Nucleus accumbens (tissue), 56 donors: Measurements from ENCODE around the gene FRMD3.

ENCODE experiments used
- DNase-seq, 56 donors: peaks; one replicate each; lab custom pipeline; 2025; lab: John Stamatoyannopoulos, UW

Gene FRMD3

DNA sequence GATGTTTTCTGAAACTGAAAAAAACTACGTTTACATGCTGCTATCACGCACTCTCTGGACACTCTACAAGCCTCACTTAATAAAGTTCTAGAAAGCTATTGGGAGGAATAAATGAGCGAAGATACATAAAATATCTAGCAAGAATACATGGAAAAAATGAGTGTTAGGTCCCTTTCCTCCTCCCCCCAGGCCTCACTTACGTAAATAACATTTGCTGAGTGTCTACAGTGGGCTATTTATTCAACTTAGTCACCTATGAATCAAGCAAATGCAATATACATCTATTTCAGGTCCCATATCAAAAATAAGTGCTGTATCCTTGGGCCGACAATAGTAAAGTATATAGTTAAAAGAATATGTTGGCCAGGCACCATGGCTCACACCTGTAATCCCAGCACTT is 62.5 kb downstream of the FRMD3 start:
- DNase-seq: no peak

DNA sequence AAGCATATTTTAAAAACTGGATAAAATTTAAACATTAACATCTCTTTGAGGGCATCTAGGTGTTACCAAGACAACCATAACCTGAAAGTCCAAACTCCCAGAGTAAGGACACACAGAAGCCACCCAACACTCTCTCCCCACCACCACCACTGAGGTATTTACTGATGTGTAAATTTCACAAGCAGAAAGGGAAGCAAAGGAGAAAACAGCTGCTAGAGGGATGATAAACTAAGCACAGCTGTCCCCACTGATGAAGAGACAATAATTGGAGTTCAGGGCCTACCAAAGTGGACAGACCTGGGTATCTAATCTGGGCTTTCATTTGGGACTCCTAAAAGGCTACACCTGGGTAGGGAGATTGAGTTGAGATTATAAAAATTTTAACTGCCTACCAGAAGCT is 63.6 kb downstream of the FRMD3 start:
- no peak for DNase-seq

DNA sequence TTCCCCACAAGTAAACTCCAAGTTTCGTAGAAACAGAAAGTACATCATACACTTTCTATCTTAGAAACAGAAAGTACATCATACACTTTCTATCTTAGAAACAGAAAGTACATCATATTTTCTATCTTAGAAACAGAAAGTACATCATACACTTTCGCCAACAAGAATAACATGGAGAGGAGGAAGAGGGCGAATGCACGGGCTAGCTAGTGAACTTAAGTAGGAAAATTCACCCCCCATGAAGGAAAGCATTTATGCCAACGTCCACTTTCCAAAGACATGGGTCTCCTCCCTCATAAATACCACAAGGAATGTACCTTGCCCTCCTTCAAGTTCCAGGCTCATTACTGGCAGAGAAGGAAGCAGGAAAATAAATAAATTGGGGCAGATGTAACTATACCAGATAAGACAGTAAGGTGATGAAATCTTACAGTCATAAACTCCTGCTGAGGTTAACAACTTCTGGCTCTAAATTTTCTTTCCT is 64.7 kb downstream of the FRMD3 start:
- DNase-seq: no peak

DNA sequence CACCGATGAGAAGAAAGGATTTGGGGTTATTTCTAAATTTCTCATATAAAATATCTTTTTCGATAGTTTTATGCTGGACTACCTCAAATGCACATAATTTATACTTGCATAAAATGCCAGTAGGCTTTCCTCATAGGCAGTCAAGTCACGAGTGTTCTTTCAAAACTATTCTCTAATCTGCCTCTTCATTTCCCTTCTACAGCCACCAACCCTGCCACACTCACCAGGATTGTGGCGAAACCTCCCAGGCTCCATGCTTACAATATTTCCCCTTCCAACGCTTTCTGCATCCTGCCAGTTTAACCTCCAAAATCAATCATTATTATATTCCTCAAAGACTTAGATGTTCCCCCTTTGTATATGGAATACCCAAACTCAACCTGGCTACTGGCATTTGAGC is 65.4 kb downstream of the FRMD3 start:
- DNase-seq: no peak

- no peak for DNase-seq
Observed at GRCh38 chr9:83472221-83472665, 66.0 kb downstream of the FRMD3 start.

GRCh38 chr9:83471241-83471640 is 67.0 kb downstream of the FRMD3 start:
- DNase-seq: no peak

DNA sequence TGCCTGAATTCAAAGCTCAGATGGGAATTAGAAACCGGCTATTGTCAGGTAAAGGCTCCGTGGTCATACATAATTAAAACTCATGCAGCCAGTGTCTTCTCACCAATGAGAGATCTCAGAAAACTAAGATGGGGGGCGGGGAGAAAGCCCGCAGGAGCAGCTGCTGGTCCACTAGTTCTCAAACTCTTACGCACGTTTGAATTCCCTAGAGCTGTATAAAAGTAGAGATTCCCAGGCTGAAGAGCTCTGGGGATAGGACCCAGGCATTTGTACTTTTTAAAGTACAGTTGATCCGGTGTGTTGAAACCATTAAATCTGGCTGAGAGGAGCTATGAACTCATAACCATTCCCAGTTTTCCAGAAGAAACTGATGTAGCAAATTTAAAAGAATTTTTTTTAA is 68.5 kb downstream of the FRMD3 start:
- DNase-seq: no peak

GRCh38 chr9:83468821-83469220 is 69.4 kb downstream of the FRMD3 start:
- DNase-seq: no peak

- DNase-seq: no peak
Observed at GRCh38 chr9:83466877-83467276, 71.3 kb downstream of the FRMD3 start.

GRCh38 chr9:83466351-83466750 is 71.8 kb downstream of the FRMD3 start:
- DNase-seq: peak in 1 of 56 donors; percentile 12

GRCh38 chr9:83459830-83460229 is 78.4 kb downstream of the FRMD3 start:
- no peak for DNase-seq

GRCh38 chr9:83458530-83458929 is 79.7 kb downstream of the FRMD3 start:
- no peak for DNase-seq

GRCh38 chr9:83457005-83457404 is 81.2 kb downstream of the FRMD3 start:
- no peak for DNase-seq

DNA sequence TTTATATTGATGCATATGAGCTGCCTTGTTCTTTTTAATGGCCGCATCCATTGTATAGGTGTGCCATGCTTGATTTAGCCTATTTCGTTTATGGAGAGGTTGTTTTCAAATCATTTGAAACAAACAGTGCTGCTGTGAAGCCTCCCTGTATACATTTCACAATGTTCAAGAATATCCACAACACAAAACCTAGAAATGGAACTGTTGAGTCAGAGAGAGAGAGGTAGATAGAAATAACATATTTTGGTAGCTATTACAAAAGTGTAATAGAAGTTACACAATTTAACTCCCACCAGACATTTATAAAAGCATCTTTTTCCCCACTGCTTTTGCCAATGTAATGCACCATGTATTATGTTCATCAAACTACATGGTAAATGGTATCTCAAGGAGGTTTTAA is 82.0 kb downstream of the FRMD3 start:
- DNase-seq: no peak

GRCh38 chr9:83454076-83454475 is 84.1 kb downstream of the FRMD3 start:
- no peak for DNase-seq

DNA sequence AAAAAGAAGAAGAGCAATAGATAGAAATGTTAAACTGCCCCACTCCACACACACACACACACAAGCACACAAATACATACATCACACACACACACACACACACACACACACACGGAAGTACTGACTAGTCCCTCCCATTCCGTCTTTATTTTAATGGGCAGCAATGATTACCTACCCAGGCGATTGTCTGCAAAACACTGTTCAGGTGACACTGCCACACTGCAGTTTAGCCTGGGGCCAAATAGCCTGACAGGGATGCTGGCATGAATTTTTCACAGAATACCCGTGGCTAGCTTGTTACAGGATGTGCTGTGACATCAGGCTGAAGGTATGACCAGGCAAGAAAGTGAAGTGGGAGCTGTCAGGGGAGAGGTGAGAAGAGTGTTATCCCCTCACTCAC is 86.9 kb downstream of the FRMD3 start:
- DNase-seq: no peak

GRCh38 chr9:83449983-83450382 is 88.2 kb downstream of the FRMD3 start:
- DNase-seq: no peak

- no peak for DNase-seq
Observed at GRCh38 chr9:83449166-83449565, 89.0 kb downstream of the FRMD3 start.

GRCh38 chr9:83448626-83449025 is 89.6 kb downstream of the FRMD3 start:
- no peak for DNase-seq

- DNase-seq: no peak
Observed at GRCh38 chr9:83447351-83447750, 90.8 kb downstream of the FRMD3 start.

DNA sequence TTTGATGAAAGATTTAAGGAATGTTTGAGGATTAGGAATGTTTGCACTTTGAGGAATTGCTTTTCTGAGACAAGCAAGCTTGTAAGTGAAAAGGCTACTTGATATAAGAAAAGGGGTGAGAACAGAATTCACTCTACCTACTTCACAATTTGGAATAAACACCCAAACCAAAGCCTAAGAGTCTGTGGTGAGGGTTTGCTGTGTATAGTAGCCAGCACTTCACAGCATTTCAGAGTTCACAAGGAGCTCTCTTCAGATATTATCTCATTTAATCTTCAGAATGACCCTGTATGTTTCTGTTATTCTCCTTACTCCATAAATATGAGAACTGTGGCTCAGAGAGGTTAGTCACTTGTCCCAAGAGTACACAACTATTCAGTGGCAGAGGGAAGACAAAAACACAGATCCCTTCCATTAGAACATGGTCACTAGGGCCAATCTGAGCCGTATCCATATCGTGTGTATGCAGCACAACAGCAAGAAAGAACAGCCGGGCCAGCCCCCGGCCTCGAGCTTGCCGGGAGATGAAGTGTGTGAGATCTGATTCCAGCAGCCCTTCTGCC is 92.4 kb downstream of the FRMD3 start:
- DNase-seq: no peak

DNA sequence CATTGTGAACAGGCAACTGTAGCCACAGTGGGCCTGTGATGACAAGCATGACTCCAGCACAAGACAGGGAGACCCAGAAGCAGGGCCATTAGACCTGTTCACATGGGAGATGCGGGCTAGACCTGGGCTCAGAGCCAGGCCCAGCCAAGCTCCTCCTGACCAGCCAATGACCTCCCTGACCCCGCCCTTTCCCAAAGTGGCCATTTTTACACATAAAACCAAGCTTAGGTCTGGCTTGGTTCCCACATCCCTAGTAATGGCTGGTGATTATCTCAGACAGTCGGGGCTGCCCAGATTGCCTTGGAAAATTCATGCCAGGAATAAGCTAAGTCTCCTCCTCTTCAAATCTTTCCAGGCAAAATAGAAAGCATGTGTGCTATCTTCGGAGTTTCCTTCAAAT is 94.1 kb downstream of the FRMD3 start:
- DNase-seq: no peak

GRCh38 chr9:83441390-83441789 is 96.8 kb downstream of the FRMD3 start:
- DNase-seq: no peak
